H1 (cell line): ENCODE measurements around the gene KCNH1. TPM values are rescaled to one million over a fixed set of nuclear protein-coding genes. Genes with fewer than 3 reads are reported as not detected.

Experiments used
- BRCA1 ChIP-seq: IDR thresholded peaks from 2 replicates; pipeline ENCODE4 v1.6.1; 2012; ENCODE audit warnings: low read depth, low read length, improper control_type of control experiment
- CHD2 ChIP-seq: IDR thresholded peaks from 2 replicates; pipeline ENCODE4 v1.6.1; 2012; ENCODE audit warnings: low read length, improper control_type of control experiment
- JUND ChIP-seq: IDR thresholded peaks from 2 replicates; pipeline ENCODE4 v1.6.1; 2011; ENCODE audit warnings: mild to moderate bottlenecking, improper control_type of control experiment, low read length
- KDM1A ChIP-seq: fragments of 200-600, 300-600 bp; sonication (generic); IDR thresholded peaks from 2 replicates; pipeline ENCODE4 v1.7.1; 2016; ENCODE audit warnings: mild to moderate bottlenecking, low read length, borderline replicate concordance
- MAX ChIP-seq: IDR thresholded peaks from 2 replicates; pipeline ENCODE4 v1.6.1; 2012; ENCODE audit warnings: inconsistent platforms
- SIN3A ChIP-seq, 2 experiments: IDR thresholded peaks in 1 of 2; conservative IDR thresholded peaks in 1 of 2; 2 replicates each; pipeline ENCODE4 v1.6.1; 2011 to 2012; ENCODE audit warnings: low read length in 2 of 2, improper control_type of control experiment in 1 of 2, low read depth in 1 of 2, mild to moderate bottlenecking in 1 of 2
- TAF1 ChIP-seq: IDR thresholded peaks from 2 replicates; pipeline ENCODE4 v1.6.1; 2011; ENCODE audit warnings: mild to moderate bottlenecking, low read depth, low read length
- polyA plus RNA-seq, 7 experiments: library from polyadenylated mRNA; depleted of rRNA in 3 of 7; stranded (reverse) in 5 of 7; unstranded in 2 of 7; fragments of >200 nt in 5 of 7; fragments of 200-250 nt in 2 of 7; gene quantifications; 1 replicate in 5 of 7; 2 replicates in 1 of 7; 4 replicates in 1 of 7; pipeline versions ENCODE4 v1.2.1 to v1.2.3, GENCODE V29; 2011 to 2013; ENCODE audit warnings: missing spikeins in 2 of 7, mixed read lengths in 2 of 7
- total RNA-seq: library from RNA; stranded (reverse); fragmentation: NEBNext Ultra II Directional; extraction: Animal tissue kit (Norgen Biotek cat#: 25700); gene quantifications from 2 replicates; pipeline ENCODE4 v1.2.1, GENCODE V29; 2021

Gene KCNH1
- total and polyA plus RNA-seq, 2 of the 8 experiments (the other 6 are each of a cell fraction or from before 2014, with no cell fraction given), result 0.27 to 0.34 TPM

- TF ChIP-seq SIN3A (conservative IDR thresholded peaks at IDR 0.05 in 1 of 2, IDR thresholded peaks at IDR 0.05 in 1 of 2; ENCODE audit: low read depth in 1 of 2, low read length in 2 of 2) (no peak), TAF1 (no peak), MAX (no peak), KDM1A (no peak), JUND (no peak), BRCA1 (no peak), CHD2 (no peak)
Observed at GRCh38 chr1:211101481-211101880, 32.5 kb downstream of the KCNH1 start (continued).
